HG03520 (cell line): ENCODE measurements around the gene MAGOH.
"Not testable (repeated sequence)": the region's sequence is repeated elsewhere in the genome, so short reads cannot be mapped to it uniquely, and the experiment has no call there.

ENCODE experiments used
- ATAC-seq: cut with Tn5 transposase; IDR thresholded peaks from one replicate; pipeline ENCODE4 v1.9.1; 2021; ENCODE audit warnings: mild to moderate bottlenecking, moderate library complexity; ENCODE audit not compliant: unreplicated experiment

The MAGOH gene

DNA sequence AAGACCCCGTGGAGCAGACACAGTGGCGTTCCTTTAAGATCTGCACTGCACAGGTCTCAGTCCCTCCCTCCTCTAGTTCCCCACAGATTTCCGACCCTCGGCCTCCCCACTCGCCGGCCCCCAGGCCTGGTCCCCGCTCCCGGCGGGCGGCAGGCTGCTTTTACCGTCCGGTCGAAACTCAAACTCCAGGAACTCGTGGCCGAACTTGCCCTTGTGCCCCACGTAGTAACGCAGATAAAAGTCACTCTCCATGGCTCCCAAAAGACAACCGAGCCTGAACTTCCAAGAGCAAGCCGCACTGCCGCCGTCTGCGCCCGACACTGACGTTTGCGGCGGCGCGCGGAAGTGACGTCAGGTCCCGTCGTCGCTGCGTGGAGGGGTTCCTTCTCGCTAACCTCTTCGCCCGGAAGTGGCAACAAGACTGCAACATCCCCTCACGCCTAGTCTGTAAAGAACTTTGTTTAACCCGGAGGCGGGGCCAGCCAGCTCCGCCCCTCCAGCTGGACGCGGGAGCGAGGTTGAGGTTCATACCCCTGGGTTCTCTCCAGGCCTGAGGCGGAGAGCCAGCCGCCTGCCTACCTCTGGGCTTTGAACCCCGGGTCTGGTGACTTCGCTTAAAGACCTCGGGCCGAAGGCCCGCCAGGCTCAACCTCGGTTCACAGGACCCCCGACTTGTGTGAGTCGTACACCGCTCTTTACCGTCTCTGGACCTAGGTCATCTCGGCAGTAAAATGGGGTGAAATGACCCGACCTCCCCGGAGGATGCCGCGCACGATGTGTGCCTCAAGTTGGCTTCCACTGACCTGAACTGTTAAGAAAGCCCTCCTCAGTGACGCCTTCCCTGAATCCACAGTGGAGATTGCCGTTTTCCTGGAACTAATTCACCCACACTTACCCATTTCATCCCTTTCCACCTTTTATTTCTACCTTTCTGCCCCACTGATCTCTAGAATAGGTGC, at the start of gene MAGOH:
MAGOH (minus strand) TSS at position 322 of the 959 bp plus-strand sequence; CDS start at position 252, 70 bp downstream.
- peak; percentile 95 for ATAC-seq

DNA sequence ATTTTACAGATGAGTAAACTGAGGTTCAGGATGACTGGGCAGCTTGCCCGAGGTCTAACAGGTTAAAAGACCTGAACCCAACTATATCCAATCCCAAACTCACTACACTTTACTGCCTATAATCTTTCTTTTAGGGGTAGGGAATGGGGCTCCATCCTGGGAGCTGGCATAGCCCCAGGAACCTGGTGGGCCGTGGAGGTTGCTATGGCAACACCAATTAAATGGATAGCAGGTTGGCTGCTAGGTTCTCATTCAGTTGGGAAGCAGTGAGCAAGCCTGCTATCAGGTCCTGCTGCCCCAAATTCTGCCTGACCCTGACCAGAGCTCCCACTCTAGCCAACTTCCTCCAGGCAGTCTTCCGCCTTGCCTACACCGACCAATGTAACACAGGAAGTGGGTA, 48.6 kb upstream of the MAGOH start:
- no peak for ATAC-seq

DNA sequence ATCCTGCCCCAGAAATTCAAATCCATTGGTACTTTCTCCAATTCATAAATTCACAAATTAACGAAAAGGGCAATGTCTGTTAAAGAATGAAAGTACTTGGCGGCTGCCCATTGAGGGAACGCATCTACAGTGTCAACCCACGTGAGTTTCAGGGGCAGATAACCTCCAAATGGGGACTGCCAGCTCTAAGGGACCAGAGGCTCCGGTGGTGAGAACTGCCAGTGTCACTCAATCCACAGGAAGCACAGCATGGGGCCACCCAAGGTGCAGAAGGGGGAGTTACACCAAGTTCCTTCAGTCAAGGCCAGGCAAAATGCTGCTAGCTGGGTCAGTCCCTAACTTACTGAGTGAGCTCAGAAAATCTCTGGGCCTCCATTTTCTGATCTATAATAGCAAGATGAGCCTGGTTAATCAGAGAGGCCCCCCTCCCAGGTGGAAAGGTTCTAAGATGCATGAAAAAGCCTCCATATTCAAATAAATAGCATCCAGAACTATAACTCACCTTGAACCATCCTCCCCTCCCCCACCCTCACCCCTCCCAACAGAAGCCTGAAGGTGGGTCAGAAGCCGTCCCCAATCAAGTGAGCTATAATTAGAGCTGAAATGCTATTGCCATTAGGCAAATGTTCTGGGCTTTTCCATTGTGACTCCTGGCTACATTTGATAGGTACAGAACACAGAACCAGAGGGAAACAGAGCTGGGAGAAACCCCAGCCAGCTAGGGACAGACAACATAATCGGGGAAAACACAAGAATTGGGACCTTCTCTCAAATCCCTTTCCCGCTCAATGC, 47.8 kb upstream of the MAGOH start:
- no peak for ATAC-seq

DNA sequence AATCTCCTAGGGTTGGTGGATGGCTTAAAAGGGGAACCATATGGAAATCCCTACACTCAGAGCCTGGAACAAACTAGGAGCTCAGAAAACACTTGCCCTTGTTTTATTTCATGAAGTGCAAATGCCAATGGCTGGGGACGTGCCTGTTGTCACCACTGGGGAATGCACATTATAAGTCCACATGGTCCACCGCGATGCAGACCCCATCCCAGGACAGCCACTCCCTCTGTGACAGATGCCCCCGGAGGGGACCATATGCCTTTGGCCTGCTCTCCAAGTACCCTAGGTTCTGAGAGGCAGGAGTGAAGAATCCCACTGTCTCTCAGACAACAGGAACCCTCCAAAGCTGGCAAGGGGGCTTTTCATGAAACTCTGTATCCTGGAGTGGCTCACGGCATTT, 47.2 kb upstream of the MAGOH start:
- no peak for ATAC-seq

DNA sequence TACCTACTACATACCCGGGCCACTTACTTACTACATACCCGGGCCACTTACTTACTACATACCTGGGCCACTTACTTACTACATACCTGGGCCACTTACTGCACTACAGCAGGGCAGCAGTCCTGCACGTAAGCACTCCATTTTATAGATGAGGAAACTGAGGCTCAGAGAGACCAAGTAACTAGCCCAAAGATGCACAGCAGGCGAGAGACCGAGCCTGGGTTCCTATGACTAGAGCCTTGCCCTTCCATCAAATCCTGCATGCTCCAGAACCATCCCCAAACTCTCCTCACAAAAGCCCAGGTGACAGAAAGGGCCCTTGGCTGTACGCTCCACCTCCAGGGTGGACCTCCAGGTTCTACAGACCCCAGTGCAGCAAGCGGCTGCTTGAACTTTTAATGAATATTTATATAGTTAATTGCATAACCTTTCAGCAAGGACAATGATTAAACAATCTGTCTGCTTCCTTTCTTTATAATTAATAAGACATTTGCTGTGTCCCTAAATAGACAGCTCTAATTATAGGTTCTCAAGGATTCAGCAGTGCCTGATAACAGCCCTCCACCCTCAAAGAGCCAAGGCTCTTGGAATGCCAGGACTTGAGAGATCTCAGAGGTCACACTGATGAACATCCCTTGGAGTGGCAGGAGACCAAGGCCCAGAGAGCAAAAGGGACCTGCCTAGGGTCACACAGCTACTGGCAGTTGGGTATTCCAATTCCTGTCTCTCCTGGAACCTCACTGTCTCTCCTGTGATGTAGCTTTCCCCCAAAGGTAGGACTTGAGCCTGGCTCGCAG, 46.1 kb upstream of the MAGOH start:
- ATAC-seq, result no peak

DNA sequence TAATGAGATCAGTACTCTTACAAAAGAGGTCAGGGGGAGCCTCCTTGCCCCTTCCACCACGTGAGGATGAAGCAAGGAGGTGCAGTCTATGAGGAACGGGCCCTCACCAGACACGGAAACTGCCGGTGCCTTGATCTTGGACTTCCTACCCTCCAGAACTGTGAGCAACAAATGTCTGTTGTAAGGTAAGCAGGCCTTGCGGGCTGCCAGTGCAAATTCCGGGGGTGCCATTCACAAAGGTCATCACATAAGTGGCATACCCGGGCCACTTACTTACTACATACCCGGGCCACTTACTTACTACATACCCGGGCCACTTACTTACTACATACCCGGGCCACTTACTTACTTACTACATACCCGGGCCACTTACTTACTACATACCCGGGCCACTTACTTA, 44.8 kb upstream of the MAGOH start:
- not testable (repeated sequence) for ATAC-seq

DNA sequence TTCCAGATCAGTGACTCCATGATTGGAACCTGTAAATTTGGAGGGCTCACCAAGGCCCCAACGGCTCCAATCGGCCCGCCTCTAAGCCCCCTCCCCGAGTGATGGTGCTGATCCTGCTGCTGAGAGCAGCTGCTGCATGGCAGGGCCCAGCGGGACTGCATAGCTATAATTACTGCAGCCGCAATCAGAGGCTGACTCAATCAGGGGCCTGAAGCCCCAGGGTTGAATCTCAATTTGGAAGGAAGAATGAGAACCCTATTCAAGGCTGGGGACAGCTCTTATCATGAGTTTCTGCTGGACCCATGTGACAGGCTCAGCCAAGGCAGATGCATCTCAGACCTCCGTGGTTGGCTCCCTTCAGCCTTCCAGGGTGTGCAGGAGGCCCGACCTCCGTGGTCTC, 42.8 kb upstream of the MAGOH start:
- no peak for ATAC-seq

DNA sequence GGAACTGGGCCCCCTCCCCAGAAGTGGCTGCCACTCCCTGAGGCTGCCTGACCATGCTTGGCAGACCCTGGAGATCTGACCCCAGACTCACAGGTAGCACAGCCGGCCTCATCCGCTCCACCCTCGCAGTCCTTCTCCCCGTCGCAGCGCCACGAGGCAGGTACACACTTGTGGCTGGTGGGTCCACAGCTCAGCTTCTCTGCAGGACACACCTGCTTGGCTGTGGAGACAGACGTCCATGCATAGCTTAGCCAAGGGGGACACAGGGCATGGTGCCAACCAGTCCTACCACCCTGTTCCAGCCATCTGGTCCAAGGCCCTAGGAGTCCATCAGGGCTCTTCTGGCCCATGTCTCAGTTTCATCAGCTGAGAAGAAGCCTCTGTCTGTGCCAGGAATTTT, 42.2 kb upstream of the MAGOH start:
- ATAC-seq, result no peak

DNA sequence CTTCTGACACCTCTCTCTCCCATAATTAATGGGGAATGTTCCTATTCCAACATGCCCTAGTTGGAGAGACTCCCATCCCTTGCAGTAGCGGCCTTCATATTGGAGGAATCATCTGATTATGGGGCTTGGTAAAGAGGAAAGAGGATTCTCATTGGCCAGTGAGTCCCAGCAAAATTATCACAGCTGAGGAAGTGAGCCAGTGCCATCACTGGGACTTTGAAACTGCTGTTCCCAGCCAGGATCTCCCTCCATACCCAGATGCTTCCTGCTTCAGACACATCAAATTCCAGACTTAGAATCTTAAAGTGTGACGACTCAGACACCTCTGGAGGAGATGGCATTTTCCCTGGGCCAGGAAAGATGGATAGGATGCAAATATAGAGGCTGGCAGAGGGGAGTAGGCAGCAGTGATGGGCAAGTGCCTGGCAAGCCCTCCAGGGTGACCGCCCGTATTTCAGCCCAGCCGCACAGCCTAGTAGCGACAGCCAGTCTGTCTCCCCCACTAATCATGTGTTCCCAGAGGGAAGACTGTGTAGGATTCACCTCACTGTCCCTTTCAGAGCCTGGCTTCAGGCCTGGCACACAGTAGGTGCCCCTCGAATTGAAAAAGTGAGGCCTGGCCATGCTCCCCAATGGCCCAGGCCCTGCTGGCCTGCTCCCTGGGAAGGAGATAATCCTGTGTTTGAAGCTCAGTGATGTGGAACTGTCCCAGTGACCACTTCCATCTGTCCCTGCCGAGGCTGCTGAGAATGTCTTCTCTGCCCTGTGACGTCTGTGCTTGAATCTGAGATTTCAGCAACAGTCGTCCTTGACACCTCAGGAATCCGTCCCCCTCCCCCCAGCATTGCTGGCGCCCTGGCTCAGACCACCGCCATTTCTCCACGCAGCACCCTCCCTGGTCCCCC, 41.2 kb upstream of the MAGOH start:
- ATAC-seq, result no peak

DNA sequence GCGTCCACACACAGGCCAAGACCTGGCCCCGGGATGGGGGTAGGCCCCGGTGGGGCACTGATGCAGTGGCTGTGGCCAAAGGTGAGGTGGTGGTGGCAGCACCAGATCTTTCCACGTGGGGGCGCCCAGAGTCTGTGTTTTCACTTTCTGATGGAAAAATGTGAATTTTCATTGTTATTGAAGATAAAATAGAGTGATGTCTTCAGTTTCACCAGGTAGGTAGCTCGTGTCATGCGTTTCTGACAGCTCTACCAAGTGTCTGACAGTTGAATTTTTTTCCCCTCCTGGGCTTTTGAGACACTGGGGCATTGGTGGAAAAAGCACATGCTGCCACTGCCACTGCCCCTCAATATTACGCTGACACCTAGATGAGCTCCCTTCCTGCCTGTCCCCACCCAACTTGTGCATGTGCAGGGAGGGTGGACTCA, 40.0 kb upstream of the MAGOH start:
- no peak for ATAC-seq

DNA sequence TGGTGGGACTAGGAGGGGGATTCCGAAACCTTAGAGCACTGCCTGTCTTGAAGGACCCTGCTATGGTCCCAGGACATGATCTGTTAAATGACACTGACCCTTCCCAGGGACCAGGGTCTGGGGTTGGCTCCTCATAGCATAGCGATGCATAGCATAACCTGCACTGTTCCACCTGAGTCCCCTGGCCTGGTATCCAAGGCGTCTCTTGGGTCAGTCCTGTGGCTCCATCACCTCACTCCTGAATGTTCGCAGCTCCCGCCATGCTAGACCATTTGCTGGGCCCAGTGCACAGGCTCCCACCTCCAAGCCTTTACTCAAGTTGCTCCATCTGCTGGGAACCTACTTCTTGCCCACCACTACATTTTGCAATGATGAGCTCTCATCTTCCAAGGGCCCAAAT, 39.0 kb upstream of the MAGOH start:
- ATAC-seq, result no peak

DNA sequence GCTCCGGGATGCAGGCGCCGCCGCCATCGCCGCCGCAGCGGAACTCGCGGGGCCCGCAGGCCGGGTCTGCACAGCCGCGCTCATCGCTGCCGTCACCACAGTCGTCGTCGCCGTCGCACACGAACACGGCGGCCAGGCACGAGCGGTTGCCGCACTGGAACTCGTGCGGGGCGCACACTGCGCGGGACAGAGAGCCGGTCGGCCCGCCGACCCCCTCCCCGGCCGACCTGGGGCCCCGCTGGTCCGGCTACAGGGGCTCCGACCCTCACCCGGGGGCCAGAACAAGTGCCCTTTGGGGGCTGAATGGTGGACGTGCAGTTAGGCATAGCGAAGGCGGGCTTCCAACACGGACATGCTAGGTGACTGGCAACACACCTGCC, 38.6 kb upstream of the MAGOH start:
- ATAC-seq, result no peak

DNA sequence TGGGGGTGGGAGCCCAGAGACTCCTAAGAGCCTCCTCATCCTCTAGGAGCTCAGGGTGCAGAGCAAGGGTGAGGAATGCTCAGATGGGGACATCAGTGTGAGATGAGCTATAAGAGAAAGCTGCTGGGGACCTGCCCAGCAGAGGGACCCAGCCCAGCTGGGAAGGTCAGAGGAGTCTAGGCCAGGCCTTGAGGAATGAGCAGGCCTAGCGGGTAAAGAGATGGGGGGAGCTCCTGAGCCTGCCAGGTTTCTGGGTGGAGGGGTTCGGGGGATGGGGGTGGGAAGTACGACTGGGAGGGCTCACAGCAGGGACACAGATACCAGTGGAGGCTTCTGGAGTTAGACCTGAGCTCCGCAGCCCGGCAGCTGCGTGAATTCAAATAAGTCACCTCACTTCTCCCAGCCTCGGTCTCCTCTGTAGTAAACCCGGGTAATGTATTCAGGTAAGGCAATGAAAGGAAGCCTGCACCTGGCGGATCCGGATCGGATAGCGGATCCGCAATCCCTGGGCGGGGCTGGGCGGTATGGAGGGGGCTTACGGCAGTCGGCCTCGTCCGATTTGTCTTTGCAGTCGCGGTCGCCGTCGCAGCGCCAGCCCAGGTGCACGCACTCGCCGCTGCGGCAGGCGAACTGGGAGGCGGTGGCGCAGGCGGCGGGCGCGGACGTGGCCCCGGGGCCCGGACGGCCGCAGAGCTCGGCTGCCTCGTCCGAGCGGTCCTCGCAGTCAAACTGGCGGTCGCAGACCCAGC, 38.0 kb upstream of the MAGOH start:
- ATAC-seq, result no peak

DNA sequence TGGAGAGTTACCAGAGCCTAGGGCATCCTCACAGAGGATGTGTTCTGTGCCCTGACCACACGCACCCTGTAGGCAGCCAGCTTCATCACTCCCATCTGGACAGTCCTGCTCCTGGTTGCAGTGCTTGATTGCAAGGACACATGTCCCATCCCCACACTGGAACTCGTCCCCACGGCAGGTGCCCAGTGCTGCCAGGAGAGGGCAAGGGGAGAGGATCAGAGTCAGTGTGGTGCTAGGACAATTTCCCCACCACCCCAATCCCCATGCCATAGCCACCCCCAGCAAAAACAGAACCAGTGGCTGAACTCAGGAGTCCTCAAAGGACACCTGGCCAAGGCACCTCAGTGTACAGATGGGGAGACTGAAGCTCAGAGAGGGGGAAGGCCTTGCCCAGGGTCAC, 37.2 kb upstream of the MAGOH start:
- ATAC-seq, result no peak

DNA sequence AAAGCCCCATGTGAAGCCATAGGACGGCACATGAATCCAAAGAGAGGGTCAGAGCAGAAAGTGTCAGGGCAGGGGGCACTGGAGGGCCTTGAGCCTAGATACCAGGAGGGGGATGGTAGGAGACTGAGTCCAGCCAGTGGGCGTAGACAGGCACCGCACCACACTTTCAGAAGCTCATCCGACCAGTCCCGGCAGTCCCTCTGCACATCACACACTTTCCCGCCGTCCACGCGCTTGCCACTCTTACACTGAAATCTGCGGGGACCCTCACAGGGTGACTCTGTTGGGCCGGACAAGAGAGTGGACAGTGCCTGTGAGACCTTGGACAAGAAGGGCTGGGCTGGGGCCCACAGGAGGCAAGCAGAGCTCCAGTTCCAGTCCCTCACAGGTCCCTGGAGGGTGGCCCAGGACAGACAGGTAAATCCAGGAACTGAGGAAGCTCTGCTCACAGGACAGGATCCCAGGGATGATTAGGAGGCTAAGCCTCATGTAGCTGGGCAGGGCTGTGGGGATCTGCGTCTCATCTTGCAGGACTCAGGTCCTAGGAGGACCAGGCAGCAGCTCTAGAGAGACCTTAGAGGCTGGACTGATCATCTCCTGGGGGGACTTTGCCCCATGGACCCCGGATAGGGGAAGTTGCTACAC, 36.3 kb upstream of the MAGOH start:
- ATAC-seq, result no peak

DNA sequence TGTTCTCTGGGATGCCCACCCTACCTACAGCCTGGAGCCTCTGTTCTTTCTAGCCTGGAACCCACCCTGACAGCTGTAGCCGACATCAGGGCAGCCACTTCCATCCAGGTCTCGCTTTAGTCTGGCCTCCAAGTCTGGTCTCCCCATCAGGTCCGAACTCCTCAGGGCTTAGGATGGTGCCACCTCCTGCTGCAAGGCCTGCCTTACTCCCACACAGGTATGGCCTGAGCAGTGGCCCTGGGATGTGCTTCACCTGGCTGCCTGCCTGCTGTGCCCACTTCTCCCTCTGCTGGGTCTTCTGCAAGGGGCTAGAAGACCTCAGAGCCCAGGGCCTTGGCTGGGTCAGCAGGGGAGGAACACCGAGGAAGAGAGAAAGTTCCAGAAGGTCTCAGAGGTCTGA, 35.7 kb upstream of the MAGOH start:
- no peak for ATAC-seq

DNA sequence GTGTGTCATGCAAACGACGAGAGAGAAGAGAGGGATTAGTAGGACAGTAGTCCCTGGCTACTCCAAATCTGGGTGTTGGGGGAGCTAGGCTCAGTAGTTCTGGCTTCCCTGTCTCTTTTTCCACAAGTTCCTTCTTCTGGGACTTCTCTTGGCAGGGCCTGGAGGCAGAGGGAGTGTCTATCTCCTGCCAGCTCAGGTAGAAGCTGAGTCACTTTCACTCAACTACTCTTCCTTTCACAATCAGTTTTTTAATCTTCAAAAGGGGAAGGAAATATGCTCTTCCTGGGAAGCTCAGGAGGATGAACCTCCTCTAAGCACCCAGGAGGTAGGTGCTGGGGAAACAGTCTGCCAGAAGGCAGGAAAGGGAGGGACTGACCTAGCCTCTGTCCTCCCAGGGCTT, 35.2 kb upstream of the MAGOH start:
- ATAC-seq, result no peak

DNA sequence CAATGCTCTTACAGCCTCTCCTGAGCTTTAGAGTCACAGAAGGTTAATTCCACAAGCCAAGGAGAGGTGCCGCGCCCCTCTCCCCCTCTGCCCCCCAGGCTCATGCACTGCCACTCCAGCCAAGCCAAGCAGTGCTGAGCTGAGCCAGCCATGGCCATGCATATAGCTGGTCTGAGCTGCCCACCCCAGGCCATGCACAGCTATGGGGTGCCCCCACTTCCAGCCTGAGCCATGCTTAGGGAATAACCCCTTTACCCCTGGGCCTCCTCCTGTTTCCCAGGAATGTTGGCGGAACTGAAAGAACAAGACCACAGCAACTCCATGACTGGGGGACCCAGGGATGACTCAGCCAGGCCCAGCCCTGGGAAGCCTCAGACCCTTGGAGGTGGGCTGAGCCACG, 34.0 kb upstream of the MAGOH start:
- ATAC-seq, result no peak
